ENCODE measurements around the gene TSHR. TPM values are rescaled to one million over a fixed set of nuclear protein-coding genes. Genes with fewer than 3 reads are reported as not detected.

TSHR gene
- total RNA-seq, 1 experiment from 2014 or later: not detected

DNA sequence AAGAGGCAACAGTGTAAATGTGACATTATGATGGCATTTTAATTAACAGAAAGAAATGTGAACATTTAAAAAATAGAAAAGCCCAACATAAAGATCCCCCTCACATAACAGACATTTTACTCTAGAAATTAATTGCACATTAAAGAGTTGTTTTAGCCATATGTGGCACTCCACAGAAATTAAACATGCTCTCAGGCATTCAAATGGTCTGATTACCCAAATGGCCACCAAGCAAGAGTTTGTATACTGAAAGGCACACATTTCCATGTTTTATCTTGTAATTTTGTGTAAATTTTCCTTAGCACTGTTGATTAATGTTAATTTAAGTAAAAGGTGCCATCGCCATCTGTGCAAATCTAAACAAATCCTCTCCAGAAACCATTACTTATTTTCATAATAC, 221.8 kb downstream of the TSHR start:
- H3K36me3 Mint-ChIP-seq (ENCODE audit: insufficient read depth, unreplicated experiment): peaks cover 21% of the 10 kb centered on the region
- BruUV-seq (replicated peaks): no TSS peak
- TF ChIP-seq, protein P1, sequence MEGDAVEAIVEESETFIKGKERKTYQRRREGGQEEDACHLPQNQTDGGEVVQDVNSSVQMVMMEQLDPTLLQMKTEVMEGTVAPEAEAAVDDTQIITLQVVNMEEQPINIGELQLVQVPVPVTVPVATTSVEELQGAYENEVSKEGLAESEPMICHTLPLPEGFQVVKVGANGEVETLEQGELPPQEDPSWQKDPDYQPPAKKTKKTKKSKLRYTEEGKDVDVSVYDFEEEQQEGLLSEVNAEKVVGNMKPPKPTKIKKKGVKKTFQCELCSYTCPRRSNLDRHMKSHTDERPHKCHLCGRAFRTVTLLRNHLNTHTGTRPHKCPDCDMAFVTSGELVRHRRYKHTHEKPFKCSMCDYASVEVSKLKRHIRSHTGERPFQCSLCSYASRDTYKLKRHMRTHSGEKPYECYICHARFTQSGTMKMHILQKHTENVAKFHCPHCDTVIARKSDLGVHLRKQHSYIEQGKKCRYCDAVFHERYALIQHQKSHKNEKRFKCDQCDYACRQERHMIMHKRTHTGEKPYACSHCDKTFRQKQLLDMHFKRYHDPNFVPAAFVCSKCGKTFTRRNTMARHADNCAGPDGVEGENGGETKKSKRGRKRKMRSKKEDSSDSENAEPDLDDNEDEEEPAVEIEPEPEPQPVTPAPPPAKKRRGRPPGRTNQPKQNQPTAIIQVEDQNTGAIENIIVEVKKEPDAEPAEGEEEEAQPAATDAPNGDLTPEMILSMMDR (IDR thresholded peaks at IDR 0.05; ENCODE audit: unreplicated experiment): no peak
- intact Hi-C loops (cut with micrococcal nuclease): no loop called here
- no peaks in the 10 kb centered on the region for H3K27me3 Mint-ChIP-seq (ENCODE audit: insufficient read depth, unreplicated experiment)
- H3K4me1 Mint-ChIP-seq (ENCODE audit: insufficient read depth, unreplicated experiment): peaks cover 2% of the 10 kb centered on the region
- H3K9me3 Mint-ChIP-seq (ENCODE audit: unreplicated experiment): no peaks in the 10 kb centered on the region
- H3K27ac Mint-ChIP-seq (ENCODE audit: low read depth, unreplicated experiment): no peak overlapping the region
- H3K4me3 Mint-ChIP-seq (ENCODE audit: unreplicated experiment): no peak overlapping the region
- POLR2A ChIA-PET: no interaction called here
- CTCF ChIA-PET: interaction anchor here (3.7 kb wide), 1 partner anchor 181 kb away, joined by 19 read pairs; no protein-coding TSS in a partner anchor
- DNase-seq (ENCODE audit: unreplicated experiment): no peak

DNA sequence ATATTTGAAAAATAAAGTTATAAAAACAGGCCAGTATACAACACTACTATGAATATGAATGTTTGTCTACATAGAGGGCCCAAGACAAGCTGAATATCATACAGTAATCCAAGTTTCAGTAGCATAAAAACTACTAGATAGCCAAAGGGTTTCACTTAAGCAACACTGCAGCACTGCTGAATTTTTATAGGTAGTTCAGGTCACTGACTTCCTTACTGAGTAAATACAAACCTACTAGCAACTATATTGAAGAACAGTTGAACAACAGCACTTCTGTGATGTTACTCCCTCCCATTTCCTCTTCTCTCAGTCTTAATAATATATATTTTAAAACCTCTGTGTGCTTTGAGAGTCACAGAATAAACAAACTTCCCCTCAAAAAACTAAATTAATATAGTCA, 222.6 kb downstream of the TSHR start:
- ChIA-PET POLR2A (no interaction called here), CTCF (interaction anchor here (0.6 to 1.5 kb wide), 3 partner anchors 24 to 309 kb away, joined by 3 read pairs; no protein-coding TSS in a partner anchor)
- peaks cover 9% of the 10 kb centered on the region for H3K4me1 Mint-ChIP-seq (ENCODE audit: insufficient read depth, unreplicated experiment)
- H3K36me3 Mint-ChIP-seq (ENCODE audit: insufficient read depth, unreplicated experiment): peaks cover 26% of the 10 kb centered on the region
- DNase-seq (ENCODE audit: unreplicated experiment): no peak
- no peaks in the 10 kb centered on the region for H3K27me3 Mint-ChIP-seq (ENCODE audit: insufficient read depth, unreplicated experiment)
- no TSS peak for BruUV-seq (replicated peaks)
- no peak overlapping the region for H3K27ac Mint-ChIP-seq (ENCODE audit: low read depth, unreplicated experiment)
- no peak overlapping the region for H3K4me3 Mint-ChIP-seq (ENCODE audit: unreplicated experiment)
- TF ChIP-seq, protein P1 (IDR thresholded peaks at IDR 0.05; ENCODE audit: unreplicated experiment): no peak
- no peaks in the 10 kb centered on the region for H3K9me3 Mint-ChIP-seq (ENCODE audit: unreplicated experiment)
- intact Hi-C loops (cut with micrococcal nuclease): no loop called here

DNA sequence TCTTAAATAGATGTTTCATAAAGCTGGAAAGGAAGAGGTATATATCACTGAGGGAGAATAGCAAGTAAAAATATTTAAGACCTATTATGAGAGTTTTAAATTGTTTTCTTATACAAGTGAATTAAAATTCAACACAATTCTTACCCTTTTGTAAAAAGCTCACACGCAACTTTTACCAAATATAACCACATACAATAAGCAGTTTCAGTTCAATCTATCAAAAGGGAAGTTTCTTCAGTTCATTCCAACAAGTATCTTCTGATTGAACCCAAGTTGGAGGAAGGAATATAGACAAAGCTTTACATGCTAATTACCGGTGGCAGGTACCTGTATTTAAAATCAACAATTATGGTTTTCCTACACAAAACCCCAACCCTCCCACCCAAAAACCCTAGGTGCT, 224.2 kb downstream of the TSHR start:
- TF ChIP-seq, protein P1 (IDR thresholded peaks at IDR 0.05; ENCODE audit: unreplicated experiment): no peak
- POLR2A ChIA-PET: interaction anchor here (0.7 kb wide), 1 partner anchor 16 kb away, joined by 3 read pairs; no protein-coding TSS in a partner anchor
- intact Hi-C loops (cut with micrococcal nuclease): no loop called here
- H3K9me3 Mint-ChIP-seq (ENCODE audit: unreplicated experiment): no peaks in the 10 kb centered on the region
- CTCF ChIA-PET: interaction anchor here (0.6 to 3.5 kb wide), 5 partner anchors 9 to 337 kb away, joined by 3 to 32 read pairs (median 5); no protein-coding TSS in a partner anchor
- no peak overlapping the region for H3K4me3 Mint-ChIP-seq (ENCODE audit: unreplicated experiment)
- TSS peak; percentile 13 for BruUV-seq (replicated peaks)
- no peaks in the 10 kb centered on the region for H3K27me3 Mint-ChIP-seq (ENCODE audit: insufficient read depth, unreplicated experiment)
- DNase-seq (ENCODE audit: unreplicated experiment): no peak
- H3K36me3 Mint-ChIP-seq (ENCODE audit: insufficient read depth, unreplicated experiment): peaks cover 26% of the 10 kb centered on the region
- H3K4me1 Mint-ChIP-seq (ENCODE audit: insufficient read depth, unreplicated experiment): peaks cover 9% of the 10 kb centered on the region
- H3K27ac Mint-ChIP-seq (ENCODE audit: low read depth, unreplicated experiment): no peak overlapping the region

DNA sequence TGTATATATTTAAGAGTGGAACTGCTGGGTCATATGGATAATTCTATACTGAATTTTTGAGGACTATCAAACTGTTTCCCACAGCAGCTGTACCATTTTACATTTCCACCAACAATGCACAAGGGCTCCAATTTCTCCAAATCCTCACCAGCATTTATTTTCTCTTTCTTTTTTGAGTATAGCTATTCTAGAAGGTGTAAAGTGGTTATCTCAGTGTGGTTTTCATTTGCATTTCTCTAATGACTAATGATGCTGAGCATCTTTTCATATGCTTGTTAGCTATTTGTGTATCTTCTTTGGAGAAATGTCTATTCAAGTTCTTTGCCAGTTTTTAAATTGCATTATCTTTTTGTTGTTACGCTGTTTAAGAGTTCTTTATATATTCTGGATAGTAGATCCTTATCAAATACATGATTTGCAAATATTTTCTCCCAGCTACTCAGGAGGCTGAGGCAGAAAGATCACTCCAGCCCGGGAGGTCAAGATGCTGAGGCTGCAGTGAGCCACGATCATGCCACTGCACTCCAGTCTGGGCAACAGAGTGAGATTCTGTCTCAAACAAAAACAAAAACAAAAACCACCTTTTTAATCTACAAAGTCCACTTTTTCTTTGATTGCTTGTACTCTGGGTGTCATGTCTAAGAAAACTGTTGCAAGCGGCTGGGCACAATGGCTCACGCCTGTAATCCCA, 232.6 kb downstream of the TSHR start:
- H3K27me3 Mint-ChIP-seq (ENCODE audit: insufficient read depth, unreplicated experiment): no peaks in the 10 kb centered on the region
- no peak for DNase-seq (ENCODE audit: unreplicated experiment)
- no peaks in the 10 kb centered on the region for H3K9me3 Mint-ChIP-seq (ENCODE audit: unreplicated experiment)
- intact Hi-C loops (cut with micrococcal nuclease): no loop called here
- H3K4me1 Mint-ChIP-seq (ENCODE audit: insufficient read depth, unreplicated experiment): peaks cover 10% of the 10 kb centered on the region
- H3K27ac Mint-ChIP-seq (ENCODE audit: low read depth, unreplicated experiment): no peak overlapping the region
- POLR2A ChIA-PET: interaction anchor here (0.6 to 0.7 kb wide), 2 partner anchors 12 to 208 kb away, joined by 3 read pairs; no protein-coding TSS in a partner anchor
- BruUV-seq (replicated peaks): no TSS peak
- CTCF ChIA-PET: interaction anchor here (1.3 to 1.5 kb wide), 2 partner anchors 191 to 277 kb away, joined by 4 to 5 read pairs; no protein-coding TSS in a partner anchor
- TF ChIP-seq, protein P1 (IDR thresholded peaks at IDR 0.05; ENCODE audit: unreplicated experiment): no peak
- H3K4me3 Mint-ChIP-seq (ENCODE audit: unreplicated experiment): no peak overlapping the region
- H3K36me3 Mint-ChIP-seq (ENCODE audit: insufficient read depth, unreplicated experiment): peaks cover 55% of the 10 kb centered on the region

Data from MCF 10A (cell line).